ENCODE data around the gene FUNDC2.

GRCh38 chrX:155061760-155062159, 35.1 kb downstream of the FUNDC2 start:
- TF ChIP-seq CTCF (IDR thresholded peaks at IDR 0.05), result no peak
- TF ChIP-seq POLR2A (IDR thresholded peaks at IDR 0.05; ENCODE audit: low read depth), result no peak
